ENCODE results near the gene FDXR. TPM values are rescaled to one million over a fixed set of nuclear protein-coding genes. Genes with fewer than 3 reads are reported as not detected.

The FDXR gene
- total RNA-seq, 1 donor from 2014 or later: 93.1 TPM

- intact Hi-C loops (cut with DNase I): no loop called here
- Histone ChIP-seq H3K27ac (no peak overlapping the region), H3K4me1 (peaks cover 0 to 5% of the 10 kb centered on the region in 2 donors), H3K36me3 (peaks cover 0 to 8% of the 10 kb centered on the region in 2 donors), H3K4me3 (no peak overlapping the region), H3K27me3 (no peaks in the 10 kb centered on the region), H3K9me3 (no peaks in the 10 kb centered on the region)
- DNase-seq (ENCODE audit: low spot score in 2 of 2): no peak
- TF ChIP-seq CTCF (IDR thresholded peaks at IDR 0.05): no peak
These were observed 34.5 kb downstream of the FDXR start for GRCh38 chr17:74838274-74838673.

- intact Hi-C loops (cut with DNase I): no loop called here
- Histone ChIP-seq H3K4me3 (no peak overlapping the region), H3K27me3 (no peaks in the 10 kb centered on the region), H3K9me3 (no peaks in the 10 kb centered on the region), H3K4me1 (no peaks in the 10 kb centered on the region), H3K27ac (no peak overlapping the region), H3K36me3 (peaks cover 0 to 8% of the 10 kb centered on the region in 2 donors)
- no peak for TF ChIP-seq CTCF (IDR thresholded peaks at IDR 0.05)
- DNase-seq (ENCODE audit: low spot score in 2 of 2): no peak
These were observed 35.9 kb downstream of the FDXR start for GRCh38 chr17:74836691-74837467.

- Histone ChIP-seq H3K9me3 (no peaks in the 10 kb centered on the region), H3K27ac (no peak overlapping the region), H3K4me1 (no peaks in the 10 kb centered on the region), H3K36me3 (peaks cover 0 to 8% of the 10 kb centered on the region in 2 donors), H3K4me3 (no peak overlapping the region), H3K27me3 (no peaks in the 10 kb centered on the region)
- no peak for DNase-seq (ENCODE audit: low spot score in 2 of 2)
- no peak for TF ChIP-seq CTCF (IDR thresholded peaks at IDR 0.05)
- intact Hi-C loops (cut with DNase I): no loop called here
These were observed 36.6 kb downstream of the FDXR start for GRCh38 chr17:74836191-74836590.

GRCh38 chr17:74833501-74834377 lies 39.1 kb downstream of the FDXR start:
- no peak for TF ChIP-seq CTCF (IDR thresholded peaks at IDR 0.05)
- no peak for DNase-seq (ENCODE audit: low spot score in 2 of 2)
- intact Hi-C loops (cut with DNase I): no loop called here
- Histone ChIP-seq H3K27ac (no peak overlapping the region), H3K27me3 (no peaks in the 10 kb centered on the region), H3K36me3 (peaks cover 0 to 8% of the 10 kb centered on the region in 2 donors), H3K4me1 (no peaks in the 10 kb centered on the region), H3K4me3 (no peak overlapping the region), H3K9me3 (no peaks in the 10 kb centered on the region)

GRCh38 chr17:74832421-74832820 lies 40.4 kb downstream of the FDXR start:
- Histone ChIP-seq H3K9me3 (no peaks in the 10 kb centered on the region), H3K4me3 (no peak overlapping the region), H3K27ac (no peak overlapping the region), H3K4me1 (no peaks in the 10 kb centered on the region), H3K36me3 (peaks cover 0 to 8% of the 10 kb centered on the region in 2 donors), H3K27me3 (no peaks in the 10 kb centered on the region)
- TF ChIP-seq CTCF (IDR thresholded peaks at IDR 0.05): no peak
- intact Hi-C loops (cut with DNase I): no loop called here
- no peak for DNase-seq (ENCODE audit: low spot score in 2 of 2)
